ENCODE measurements around the gene RPS6KA4.
"Not testable (repeated sequence)": the region's sequence is repeated elsewhere in the genome, so short reads cannot be mapped to it uniquely, and the experiment has no call there.

The RPS6KA4 gene

DNA sequence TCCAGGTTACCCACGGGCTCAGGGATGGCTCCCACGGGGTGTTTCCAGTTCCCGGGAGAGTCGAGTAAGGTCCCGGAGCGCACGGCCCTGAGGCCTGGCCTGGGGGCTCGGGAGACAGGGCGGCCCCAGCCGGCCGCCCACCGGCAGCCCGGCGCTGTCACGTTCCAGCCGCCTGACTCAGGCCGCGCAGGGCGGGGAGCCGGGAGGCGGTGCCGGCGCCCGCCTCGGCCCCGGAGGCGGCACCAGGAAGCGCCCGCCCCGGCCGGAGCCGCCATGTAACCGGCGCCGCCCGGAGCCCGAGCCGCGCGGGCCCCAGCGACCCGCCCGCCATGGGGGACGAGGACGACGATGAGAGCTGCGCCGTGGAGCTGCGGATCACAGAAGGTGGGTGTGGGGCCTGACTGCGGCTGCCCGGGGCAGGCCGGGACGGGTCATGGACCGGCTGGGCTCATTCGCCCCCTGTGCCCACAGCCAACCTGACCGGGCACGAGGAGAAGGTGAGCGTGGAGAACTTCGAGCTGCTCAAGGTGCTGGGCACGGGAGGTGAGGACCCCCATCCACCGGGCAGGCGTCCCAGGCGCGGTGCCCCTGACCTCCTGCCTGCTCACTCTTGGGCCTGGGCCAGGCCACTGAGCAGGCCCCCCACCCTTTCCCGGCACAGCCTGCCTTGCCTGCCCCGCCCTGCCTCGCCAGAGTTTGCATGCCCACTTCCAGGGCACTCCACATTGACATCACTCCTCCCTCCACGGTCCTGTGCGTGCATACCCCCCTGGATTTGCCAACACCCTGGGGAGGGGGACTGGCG lies at the start of gene RPS6KA4:
Gene RPS6KA4 (plus strand): TSS at position 256 of the 805 bp plus-strand sequence. CDS start 74 bp downstream, at position 330.
- DNase-seq, result no peak

DNA sequence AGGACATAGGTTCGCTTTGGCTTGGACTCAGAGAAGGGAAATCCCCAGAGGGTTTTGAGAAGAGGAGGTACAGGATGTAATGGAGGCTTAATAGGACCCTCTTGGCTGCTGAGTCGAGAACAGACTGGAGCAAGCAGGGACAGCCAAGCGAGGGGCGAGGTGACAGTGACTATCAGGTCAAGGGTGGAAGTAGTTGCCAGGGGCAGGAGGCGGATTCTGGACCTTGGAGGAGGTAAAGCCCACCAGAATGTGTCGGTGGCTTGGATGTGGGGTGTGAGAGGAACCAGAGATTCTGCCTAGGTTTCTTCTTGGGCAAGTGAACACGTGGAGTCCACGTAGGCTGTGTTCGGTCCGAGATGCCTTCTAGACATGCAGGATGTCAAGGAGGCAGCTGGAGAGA lies 46.0 kb upstream of the RPS6KA4 start:
- DNase-seq, result no peak

DNA sequence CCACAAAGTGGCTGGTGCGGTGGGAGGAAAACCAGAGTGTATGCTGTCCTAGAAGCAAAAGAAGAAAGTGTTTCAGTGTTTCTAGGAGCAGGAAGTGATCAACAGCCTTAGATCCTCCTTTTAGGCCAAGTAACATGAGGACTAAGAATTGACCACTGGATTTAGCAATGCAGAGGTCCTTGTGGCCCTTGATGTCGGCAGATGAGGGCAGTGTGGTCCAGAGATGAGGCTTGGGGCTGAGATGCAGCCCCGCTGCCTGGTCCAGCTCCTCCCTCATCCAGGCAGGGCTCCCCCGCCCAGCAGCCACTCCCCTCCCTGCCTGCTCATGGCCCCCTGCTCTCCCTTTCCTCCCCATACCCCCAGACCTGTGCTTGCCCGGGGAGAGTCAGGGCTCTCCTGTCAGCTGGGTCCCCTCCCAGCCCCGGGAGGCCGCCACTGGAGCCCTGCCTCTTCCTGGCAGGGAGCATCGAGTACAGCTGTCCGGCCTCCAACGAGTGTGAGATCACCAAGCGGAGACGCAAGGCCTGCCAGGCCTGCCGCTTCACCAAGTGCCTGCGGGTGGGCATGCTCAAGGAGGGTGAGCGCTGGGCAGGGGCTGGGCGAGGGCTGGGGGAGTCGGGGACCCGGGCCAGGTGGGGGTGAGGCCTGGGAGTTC lies 45.3 kb upstream of the RPS6KA4 start:
- no peak for DNase-seq

DNA sequence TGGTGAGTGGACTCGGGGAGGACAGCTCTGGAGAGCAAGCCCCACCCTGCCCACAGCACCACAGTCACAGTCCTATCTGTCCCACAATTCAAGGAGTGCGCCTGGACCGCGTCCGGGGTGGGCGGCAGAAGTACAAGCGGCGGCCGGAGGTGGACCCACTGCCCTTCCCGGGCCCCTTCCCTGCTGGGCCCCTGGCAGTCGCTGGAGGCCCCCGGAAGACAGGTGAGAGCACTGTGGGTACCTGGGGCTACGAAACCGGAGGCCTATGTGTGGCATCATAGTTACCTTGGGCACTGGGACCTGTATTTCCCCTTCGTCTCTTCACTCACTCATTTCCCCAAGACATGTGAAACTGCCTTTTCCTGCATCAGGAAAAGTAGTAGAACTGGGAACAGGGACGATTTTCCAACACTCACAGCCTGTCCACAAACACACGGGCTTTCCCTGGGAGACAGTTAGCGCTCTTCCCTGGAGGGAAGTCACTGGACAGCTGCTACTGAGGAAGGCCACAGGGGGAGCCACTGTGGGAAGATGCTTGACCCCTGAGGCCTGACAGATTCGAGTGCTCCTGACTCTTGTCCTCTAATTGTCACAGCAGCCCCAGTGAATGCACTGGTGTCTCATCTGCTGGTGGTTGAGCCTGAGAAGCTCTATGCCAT lies 44.7 kb upstream of the RPS6KA4 start:
- no peak for DNase-seq

DNA sequence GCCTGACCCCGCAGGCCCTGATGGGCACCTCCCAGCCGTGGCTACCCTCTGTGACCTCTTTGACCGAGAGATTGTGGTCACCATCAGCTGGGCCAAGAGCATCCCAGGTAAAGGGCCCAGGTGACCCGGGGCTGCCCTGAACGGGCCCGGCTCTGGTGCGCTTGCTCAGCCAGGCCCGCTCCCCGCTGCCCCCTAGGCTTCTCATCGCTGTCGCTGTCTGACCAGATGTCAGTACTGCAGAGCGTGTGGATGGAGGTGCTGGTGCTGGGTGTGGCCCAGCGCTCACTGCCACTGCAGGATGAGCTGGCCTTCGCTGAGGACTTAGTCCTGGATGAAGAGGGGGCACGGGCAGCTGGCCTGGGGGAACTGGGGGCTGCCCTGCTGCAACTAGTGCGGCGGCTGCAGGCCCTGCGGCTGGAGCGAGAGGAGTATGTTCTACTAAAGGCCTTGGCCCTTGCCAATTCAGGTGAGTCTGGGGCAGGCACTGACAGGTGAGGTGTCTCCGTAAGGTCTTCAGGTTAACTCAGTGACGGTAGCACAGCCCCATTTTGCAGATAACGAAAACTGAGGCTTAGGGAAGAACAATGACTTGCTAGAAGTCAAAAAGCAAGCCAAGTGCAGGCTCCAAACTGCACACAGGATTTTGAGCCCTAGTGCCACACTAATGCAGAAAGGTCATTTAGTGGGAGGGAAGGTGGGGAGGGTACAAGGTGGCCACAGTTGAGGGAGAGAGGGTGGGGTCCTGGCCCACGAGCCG lies 44.0 kb upstream of the RPS6KA4 start:
- DNase-seq, result no peak

DNA sequence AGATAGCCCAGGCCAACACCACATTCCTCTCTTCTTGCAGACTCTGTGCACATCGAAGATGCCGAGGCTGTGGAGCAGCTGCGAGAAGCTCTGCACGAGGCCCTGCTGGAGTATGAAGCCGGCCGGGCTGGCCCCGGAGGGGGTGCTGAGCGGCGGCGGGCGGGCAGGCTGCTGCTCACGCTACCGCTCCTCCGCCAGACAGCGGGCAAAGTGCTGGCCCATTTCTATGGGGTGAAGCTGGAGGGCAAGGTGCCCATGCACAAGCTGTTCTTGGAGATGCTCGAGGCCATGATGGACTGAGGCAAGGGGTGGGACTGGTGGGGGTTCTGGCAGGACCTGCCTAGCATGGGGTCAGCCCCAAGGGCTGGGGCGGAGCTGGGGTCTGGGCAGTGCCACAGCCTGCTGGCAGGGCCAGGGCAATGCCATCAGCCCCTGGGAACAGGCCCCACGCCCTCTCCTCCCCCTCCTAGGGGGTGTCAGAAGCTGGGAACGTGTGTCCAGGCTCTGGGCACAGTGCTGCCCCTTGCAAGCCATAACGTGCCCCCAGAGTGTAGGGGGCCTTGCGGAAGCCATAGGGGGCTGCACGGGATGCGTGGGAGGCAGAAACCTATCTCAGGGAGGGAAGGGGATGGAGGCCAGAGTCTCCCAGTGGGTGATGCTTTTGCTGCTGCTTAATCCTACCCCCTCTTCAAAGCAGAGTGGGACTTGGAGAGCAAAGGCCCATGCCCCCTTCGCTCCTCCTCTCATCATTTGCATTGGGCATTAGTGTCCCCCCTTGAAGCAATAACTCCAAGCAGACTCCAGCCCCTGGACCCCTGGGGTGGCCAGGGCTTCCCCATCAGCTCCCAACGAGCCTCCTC lies 43.1 kb upstream of the RPS6KA4 start:
- not testable (repeated sequence) for DNase-seq

DNA sequence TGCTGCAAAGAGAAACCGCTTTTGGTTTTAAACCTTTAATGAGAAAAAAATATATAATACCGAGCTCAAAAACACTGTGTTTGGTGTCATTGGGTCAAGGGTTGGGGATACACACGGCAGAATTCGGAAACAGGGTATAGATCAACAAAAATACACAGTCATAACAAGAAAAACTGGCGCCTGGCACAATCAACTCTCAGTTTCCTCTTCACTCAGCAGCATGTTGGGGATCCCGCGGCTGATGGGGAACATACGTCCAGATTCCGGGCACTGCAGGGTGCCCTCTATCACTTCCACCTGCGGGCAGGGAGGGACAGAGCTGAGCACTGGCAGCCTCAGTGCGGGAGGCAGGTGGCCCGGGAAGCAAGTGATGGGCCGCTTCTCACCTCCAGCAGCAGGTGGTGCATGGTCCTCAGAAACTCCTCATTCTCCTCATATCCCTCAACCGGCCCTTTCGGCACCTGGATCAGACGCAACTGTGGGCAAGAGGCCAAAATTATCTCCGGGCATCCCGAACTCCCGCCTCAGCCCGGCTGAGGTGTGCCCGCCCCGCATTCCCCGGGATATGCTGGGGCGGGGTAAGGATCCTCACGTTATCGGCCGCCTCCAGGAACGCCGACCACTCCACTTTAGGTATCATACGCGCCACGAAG lies 42.2 kb upstream of the RPS6KA4 start:
- peak; percentile 16 for DNase-seq

DNA sequence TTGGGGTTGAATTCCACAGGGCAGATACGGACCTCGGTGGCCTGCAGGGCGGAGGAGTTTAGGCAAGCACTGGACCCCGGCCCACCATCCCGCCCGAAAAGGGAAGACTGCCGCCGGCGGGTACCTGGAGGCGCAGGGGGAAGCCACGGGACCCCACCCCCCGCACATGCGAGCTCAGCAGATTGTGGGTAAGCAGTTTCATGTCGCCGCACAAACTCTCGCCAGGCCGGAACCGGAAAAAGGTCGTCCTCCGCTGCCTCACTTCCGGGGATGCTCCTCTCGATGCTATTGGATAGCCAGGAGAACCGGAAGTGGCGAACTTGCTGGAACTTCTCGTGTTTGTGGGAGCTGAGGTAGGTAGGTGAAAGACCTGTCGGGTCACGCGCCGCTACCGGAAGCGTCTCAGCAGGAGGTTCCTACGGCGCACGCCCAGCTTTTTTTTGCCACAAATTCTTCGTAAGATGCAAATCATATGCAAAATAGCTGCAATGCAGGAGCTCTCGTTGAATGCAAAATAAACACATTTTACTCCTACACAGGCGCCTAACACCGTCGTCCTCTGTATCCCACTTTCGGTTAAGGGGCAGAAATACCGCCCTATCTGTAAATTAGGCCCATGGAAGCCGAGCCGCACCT lies 41.5 kb upstream of the RPS6KA4 start, which contains the start of gene TRMT112:
Gene TRMT112 (minus strand): TSS at position 235 of the 636 bp plus-strand sequence. CDS start 33 bp downstream, at position 202.
- peak; percentile 99 for DNase-seq

DNA sequence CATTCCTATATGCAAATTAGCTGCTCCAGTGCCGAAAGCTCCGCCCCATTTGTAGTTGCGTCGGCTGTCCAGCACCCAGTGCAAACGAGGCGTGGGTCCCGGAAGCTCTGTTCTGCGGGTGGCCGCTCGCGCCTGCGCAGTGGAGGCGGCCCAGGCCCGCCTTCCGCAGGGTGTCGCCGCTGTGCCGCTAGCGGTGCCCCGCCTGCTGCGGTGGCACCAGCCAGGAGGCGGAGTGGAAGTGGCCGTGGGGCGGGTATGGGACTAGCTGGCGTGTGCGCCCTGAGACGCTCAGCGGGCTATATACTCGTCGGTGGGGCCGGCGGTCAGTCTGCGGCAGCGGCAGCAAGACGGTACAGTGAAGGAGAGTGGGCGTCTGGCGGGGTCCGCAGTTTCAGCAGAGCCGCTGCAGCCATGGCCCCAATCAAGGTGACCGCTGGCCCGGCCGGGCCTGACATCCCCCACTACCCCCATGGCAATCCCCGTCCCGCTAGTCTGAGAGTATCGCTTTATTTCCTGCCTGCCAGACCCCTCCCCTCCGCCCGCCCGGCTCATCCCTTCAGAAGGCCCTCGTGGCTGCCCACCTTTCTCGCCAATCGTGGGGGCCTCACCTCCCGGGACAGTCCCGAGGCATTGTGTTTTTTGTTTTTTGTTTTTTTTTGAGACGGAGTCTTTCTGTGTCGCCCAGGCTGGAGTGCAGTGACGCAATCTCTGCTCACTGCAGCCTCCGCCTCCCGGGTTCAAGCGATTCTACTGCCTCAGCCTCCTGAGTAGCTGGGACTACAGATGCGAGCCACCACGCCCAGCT lies 40.8 kb upstream of the RPS6KA4 start, which contains the start of gene PRDX5:
Gene PRDX5 (plus strand): TSS at position 161 of the 805 bp plus-strand sequence. CDS start 95 bp downstream, at position 256.
- peak; percentile 97 for DNase-seq

DNA sequence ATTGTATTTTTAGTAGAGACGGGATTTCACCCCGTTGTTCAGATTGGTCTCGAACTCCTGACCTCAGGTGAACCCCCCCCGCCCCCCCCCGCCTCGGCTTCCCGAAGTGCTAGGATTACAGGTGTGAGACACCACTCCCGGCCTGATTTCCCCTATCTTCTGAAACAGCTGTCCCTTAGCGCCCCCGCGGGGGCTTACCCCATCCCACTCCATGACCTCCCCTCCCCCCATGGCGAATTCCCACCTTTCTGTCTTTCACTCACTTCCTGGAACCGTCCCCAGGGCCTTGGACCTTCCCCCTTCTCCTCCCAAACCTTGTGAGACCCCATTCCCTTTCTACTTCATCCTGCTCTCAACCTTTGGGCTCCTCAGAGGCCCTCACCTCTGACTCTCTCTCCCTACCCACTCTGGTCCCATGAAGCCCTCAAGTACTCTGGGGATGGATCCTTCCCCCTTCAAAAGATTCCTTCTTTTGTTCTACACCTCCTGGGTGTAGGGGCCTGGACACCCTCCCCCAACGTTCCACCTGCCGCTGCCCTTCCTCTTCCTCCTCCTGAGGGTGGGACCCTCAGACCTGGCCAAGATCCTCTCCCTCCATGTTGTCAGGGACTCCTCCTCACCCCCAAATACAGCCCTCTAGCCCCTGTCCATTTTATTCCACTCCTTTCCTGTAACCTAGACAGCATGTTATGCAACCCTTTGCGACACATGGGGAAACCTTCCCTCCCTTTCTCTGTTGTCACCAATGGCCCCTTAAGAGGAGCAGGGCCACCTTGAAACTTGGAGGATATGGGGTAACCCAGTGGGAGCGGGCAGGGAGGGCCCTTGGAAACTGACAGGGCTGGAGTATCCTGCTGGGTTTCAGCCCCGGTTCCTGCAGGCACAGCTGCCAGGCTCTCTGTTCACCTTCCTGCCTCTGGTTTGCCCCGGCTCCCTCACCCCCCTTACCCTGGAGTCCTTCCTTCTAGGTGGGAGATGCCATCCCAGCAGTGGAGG lies 39.9 kb upstream of the RPS6KA4 start:
- no peak for DNase-seq

DNA sequence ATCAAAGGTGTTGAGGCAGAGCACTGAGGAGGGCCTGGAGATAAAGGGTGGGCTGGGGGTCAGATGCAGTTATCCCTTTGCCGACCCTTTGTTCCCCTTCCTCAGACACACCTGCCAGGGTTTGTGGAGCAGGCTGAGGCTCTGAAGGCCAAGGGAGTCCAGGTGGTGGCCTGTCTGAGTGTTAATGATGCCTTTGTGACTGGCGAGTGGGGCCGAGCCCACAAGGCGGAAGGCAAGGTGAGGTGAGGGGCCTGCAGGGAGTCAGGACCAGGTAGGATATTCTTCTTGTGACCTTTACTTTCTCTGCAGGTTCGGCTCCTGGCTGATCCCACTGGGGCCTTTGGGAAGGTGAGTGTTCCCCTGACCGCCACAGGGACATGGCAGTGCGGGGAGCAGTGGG lies 38.4 kb upstream of the RPS6KA4 start:
- DNase-seq, result no peak

DNA sequence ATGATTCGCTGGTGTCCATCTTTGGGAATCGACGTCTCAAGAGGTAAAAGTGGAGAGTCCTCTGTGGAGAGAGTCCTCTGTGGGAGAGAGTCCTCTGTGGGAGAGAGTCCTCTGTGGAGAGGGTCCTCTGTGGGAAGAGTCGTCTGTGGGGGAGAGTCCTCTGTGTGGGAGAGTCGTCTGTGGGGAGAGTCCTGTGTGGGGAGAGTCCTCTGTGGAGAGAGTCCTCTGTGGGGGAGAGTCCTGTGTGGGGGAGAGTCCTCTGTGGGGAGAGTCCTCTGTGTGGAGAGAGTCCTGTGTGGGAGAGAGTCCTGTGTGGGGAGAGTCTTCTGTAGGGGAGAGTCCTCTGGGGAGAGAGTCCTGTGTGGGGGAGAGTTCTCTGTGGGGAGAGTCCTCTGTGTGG lies 37.9 kb upstream of the RPS6KA4 start:
- no peak for DNase-seq

DNA sequence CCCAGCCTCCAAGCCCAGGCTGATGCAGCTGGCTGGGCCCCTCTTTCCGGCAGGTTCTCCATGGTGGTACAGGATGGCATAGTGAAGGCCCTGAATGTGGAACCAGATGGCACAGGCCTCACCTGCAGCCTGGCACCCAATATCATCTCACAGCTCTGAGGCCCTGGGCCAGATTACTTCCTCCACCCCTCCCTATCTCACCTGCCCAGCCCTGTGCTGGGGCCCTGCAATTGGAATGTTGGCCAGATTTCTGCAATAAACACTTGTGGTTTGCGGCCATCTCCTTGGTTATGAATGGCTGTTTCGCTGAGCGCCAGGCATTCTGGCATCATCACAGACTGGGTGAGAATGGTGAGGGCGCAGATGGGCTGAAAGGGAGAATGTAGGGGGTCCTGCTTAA lies 37.4 kb upstream of the RPS6KA4 start:
- no peak for DNase-seq

DNA sequence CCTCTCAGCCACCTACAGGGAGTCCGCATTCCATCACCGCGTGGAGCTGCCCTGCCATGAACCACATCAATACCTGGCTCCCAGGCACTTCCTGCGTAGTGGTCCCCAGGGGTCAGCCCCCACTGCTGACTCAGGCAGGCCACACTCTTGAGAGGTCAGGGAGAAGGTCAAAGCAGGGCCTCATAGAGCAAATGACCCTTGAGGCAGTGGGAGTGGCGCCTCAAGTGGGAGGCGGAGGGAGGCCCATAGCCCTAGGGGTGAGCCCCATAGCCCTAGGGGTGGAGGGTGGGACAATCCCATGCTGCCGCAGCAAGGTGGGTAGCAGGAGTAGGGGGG lies 36.1 kb upstream of the RPS6KA4 start:
- no peak for DNase-seq

DNA sequence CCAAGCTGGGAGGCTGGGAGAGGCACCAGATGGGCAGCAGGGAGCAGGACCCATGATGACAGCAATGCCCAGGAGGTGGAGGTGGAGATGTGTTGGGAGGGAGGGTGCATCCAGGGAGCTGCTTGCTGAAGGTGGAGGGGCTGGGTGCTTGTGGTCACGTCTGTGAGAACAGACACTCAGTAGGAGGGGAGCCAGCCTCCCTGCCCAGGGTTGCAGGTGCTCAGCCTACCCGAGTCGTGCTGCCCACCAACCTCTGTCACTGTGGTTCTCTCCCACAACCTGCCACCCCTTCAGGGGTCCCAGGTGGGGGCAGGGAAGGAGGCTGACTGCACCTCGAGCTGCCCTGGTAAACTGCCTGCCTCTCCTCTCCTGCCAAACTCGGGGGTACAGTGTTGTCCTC lies 35.6 kb upstream of the RPS6KA4 start:
- DNase-seq, result no peak

DNA sequence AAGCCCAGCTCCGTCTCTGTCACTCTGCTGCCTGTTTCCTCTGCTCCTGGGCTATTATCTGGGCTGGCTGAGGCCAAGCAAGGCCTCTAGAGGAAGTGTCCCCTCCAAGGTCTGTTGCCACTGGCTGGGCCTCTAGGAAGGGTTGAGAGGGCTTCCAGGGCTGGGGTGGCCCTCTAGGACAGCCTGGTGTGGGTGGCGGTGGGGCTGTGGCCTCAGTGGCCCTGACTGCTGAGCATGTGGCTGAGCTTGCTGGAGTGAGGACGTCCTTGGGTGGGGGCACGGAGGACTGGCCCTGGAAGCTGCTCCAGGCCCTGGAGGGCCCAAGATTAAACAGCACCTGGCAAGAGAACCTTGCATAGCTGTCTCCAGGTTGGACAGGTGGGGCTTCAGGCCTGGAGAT lies 35.0 kb upstream of the RPS6KA4 start:
- DNase-seq, result not testable (repeated sequence)

DNA sequence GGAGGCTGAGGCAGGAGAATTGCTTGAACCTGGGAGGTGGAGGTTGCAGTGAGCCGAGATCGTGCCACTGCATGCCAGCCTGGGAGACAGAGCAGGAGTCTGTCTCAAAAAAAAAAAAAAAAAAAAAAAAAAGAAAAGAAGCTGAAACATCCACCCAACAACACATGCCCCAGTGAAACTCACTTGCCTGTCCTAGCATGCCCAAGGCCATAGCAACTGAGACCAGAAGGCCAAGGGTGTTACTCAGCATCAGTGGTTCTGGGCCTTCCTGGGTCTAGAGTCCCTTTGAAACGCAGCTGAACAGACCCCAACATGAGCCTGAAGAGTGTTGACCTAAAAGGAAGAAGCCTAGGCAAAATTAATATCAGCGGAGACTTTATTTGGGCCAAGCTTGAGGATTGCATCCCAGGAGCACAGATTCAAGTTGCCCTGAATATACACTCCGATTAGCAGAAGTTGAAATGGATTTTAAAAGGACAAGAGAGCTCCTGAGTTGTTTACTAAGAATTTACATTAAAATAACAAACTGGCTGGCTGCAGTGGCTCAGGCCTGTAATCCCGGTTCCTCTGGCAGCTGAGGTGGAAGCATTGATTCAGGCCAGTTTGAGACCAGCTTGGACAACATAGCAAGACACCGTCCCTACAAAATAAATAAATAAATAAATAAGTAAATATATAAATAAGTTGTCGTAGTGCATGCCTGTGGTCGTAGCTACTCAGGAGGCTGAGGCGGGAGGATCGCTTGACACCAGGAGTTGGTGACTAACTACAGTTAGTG lies 34.1 kb upstream of the RPS6KA4 start:
- DNase-seq, result no peak

DNA sequence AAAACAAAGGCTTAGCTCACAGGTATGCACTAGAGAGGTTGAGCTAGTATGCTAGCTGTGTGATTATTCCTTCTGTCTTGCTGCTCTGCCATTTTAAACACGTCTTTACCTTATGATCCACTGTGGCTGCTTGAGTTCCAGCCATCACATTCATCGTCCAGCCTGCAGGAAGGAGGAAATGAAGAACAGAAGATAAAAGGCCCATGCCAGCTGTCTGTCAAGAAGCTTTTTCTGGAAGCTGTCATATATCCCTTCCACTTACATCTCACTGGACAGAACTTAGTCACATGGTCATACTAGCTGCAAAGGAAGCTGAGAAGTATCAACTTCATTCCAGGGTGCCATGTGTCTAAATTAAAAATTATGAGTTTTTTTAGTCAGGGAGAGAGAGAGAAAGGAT lies 31.6 kb upstream of the RPS6KA4 start:
- no peak for DNase-seq

Data from NCI-H1092 (cell line).